ENCODE results near the gene CEND1. TPM values are rescaled to one million over a fixed set of nuclear protein-coding genes. Genes with fewer than 3 reads are reported as not detected.

CEND1 gene
- total and polyA plus RNA-seq, 2 donors from 2014 or later = 0.16 to 3.6 TPM

- Histone ChIP-seq H3K27ac (ENCODE audit: low read depth in 2 of 2, low read length in 2 of 2) (no peak overlapping the region), H3K4me1 (ENCODE audit: control insufficient read depth in 2 of 3, insufficient read depth in 2 of 3, low read depth in 1 of 3, low read length in 3 of 3) (peaks cover 0 to 3% (median 0%) of the 10 kb centered on the region in 3 donors), H3K27me3 (ENCODE audit: control insufficient read depth, insufficient read depth, low read length) (no peaks in the 10 kb centered on the region), H3K4me3 (ENCODE audit: low read length in 3 of 3) (no peak overlapping the region), H3K36me3 (ENCODE audit: control insufficient read depth in 2 of 3, insufficient read depth in 3 of 3, low read length in 3 of 3) (peaks cover 0 to 4% (median 0%) of the 10 kb centered on the region in 3 donors), H3K9ac (ENCODE audit: low read length in 3 of 3) (no peak overlapping the region), H3K9me3 (ENCODE audit: control insufficient read depth in 2 of 3, insufficient read depth in 1 of 3, low read length in 3 of 3) (no peaks in the 10 kb centered on the region)
- intact Hi-C loops (cut with DNase I) = no loop called here
- no peak for FAIRE-seq
- no peak for DNase-seq
- TF ChIP-seq CTCF (IDR thresholded peaks at IDR 0.05; ENCODE audit: borderline replicate concordance, extremely low read depth, insufficient read depth) = no peak
Observed at GRCh38 chr11:788009-788640, 1.8 kb downstream of the CEND1 start.

- Histone ChIP-seq H3K4me3 (ENCODE audit: low read length in 3 of 3) (no peak overlapping the region), H3K27me3 (ENCODE audit: control insufficient read depth, insufficient read depth, low read length) (no peaks in the 10 kb centered on the region), H3K9me3 (ENCODE audit: control insufficient read depth in 2 of 3, insufficient read depth in 1 of 3, low read length in 3 of 3) (no peaks in the 10 kb centered on the region), H3K27ac (ENCODE audit: low read depth in 2 of 2, low read length in 2 of 2) (no peak overlapping the region), H3K36me3 (ENCODE audit: control insufficient read depth in 2 of 3, insufficient read depth in 3 of 3, low read length in 3 of 3) (peaks cover 0 to 4% (median 0%) of the 10 kb centered on the region in 3 donors), H3K9ac (ENCODE audit: low read length in 3 of 3) (no peak overlapping the region), H3K4me1 (ENCODE audit: control insufficient read depth in 2 of 3, insufficient read depth in 2 of 3, low read depth in 1 of 3, low read length in 3 of 3) (peaks cover 0 to 3% (median 0%) of the 10 kb centered on the region in 3 donors)
- intact Hi-C loops (cut with DNase I) = no loop called here
- DNase-seq = no peak
- no peak for FAIRE-seq
- TF ChIP-seq CTCF (IDR thresholded peaks at IDR 0.05; ENCODE audit: borderline replicate concordance, extremely low read depth, insufficient read depth) = no peak
Observed at GRCh38 chr11:787084-787675, 2.7 kb downstream of the CEND1 start.

GRCh38 chr11:786235-787083 is 3.4 kb downstream of the CEND1 start:
- Histone ChIP-seq H3K4me1 (ENCODE audit: control insufficient read depth in 2 of 3, insufficient read depth in 2 of 3, low read depth in 1 of 3, low read length in 3 of 3) (peaks cover 0 to 3% (median 0%) of the 10 kb centered on the region in 3 donors), H3K36me3 (ENCODE audit: control insufficient read depth in 2 of 3, insufficient read depth in 3 of 3, low read length in 3 of 3) (peaks cover 0 to 4% (median 0%) of the 10 kb centered on the region in 3 donors), H3K9me3 (ENCODE audit: control insufficient read depth in 2 of 3, insufficient read depth in 1 of 3, low read length in 3 of 3) (no peaks in the 10 kb centered on the region), H3K9ac (ENCODE audit: low read length in 3 of 3) (no peak overlapping the region), H3K27ac (ENCODE audit: low read depth in 2 of 2, low read length in 2 of 2) (no peak overlapping the region), H3K27me3 (ENCODE audit: control insufficient read depth, insufficient read depth, low read length) (no peaks in the 10 kb centered on the region), H3K4me3 (ENCODE audit: low read length in 3 of 3) (no peak overlapping the region)
- DNase-seq = no peak
- no peak for FAIRE-seq
- TF ChIP-seq CTCF (IDR thresholded peaks at IDR 0.05; ENCODE audit: borderline replicate concordance, extremely low read depth, insufficient read depth) = no peak
- intact Hi-C loops (cut with DNase I) = no loop called here

All from kidney (tissue), 14 donors.